Adipose tissue (tissue), 3 donors: ENCODE data around the gene LBH. TPM values are rescaled to one million over a fixed set of nuclear protein-coding genes. Genes with fewer than 3 reads are reported as not detected.

ENCODE experiments used
- H3K27ac ChIP-seq: one replicate; pipeline ENCODE4 v1.5.1; 2013; ENCODE audit warnings: low read depth, low read length
- WGBS, 3 donors: extraction: QIAGEN DNeasy Blood & Tissue Kit; methylation state at CpG; one replicate each; pipeline ENCODE4 v1.1.7; 2013; 5-methylcytosine and 5-hydroxymethylcytosine counted together
- polyA plus RNA-seq, 3 donors: library from polyadenylated mRNA; stranded (reverse); fragments of 200-250 nt; gene quantifications; one replicate each; pipeline ENCODE4 v1.2.3, GENCODE V29; 2013
- donor health status: healthy with polysubstance abuse.
- donor health status: Bipolar disorder and iron deficiency.
- donor health status: healthy.

LBH gene
- polyA plus RNA-seq, 3 donors: 4.8 to 15.6 (median 12.2) TPM

- WGBS, 3 donors: no CpG with 5 or more reads among the region's 2 CpGs
Measured at GRCh38 chr2:30209227-30209626, 22.1 kb upstream of the LBH start.

GRCh38 chr2:30213326-30213725 lies 18.0 kb upstream of the LBH start:
- H3K27ac ChIP-seq: no peak overlapping the region
- WGBS, 3 donors: 88 to 95% (median 93%) methylated on average over 11 of the region's 11 CpGs

More at GRCh38 chr2:30209227-30209626, 22.1 kb upstream of the LBH start:
- H3K27ac ChIP-seq: no peak overlapping the region

GRCh38 chr2:30213907-30214463 lies 17.3 kb upstream of the LBH start:
- 93 to 96% (median 95%) methylated on average over 7 of the region's 7 CpGs for WGBS, 3 donors
- H3K27ac ChIP-seq: no peak overlapping the region

- H3K27ac ChIP-seq: no peak overlapping the region
Measured at GRCh38 chr2:30216157-30216556, 15.2 kb upstream of the LBH start.

GRCh38 chr2:30217644-30218337 lies 13.5 kb upstream of the LBH start:
- H3K27ac ChIP-seq: no peak overlapping the region
- 30 to 61% (median 60%) methylated on average over 11 of the region's 11 CpGs for WGBS, 3 donors

- no peak overlapping the region for H3K27ac ChIP-seq
- WGBS, 3 donors: 48 to 95% (median 87%) methylated on average over 6 of the region's 6 CpGs
Measured at GRCh38 chr2:30218338-30218713, 13.0 kb upstream of the LBH start.

GRCh38 chr2:30218814-30219213 lies 12.5 kb upstream of the LBH start:
- 92 to 94% (median 94%) methylated on average over 4 of the region's 4 CpGs for WGBS, 3 donors
- H3K27ac ChIP-seq: no peak overlapping the region

- no peak overlapping the region for H3K27ac ChIP-seq
- 94 to 98% (median 96%) methylated on average over 13 of the region's 13 CpGs for WGBS, 3 donors
Measured at GRCh38 chr2:30219886-30220875, 11.2 kb upstream of the LBH start.

GRCh38 chr2:30221531-30221930 lies 9.8 kb upstream of the LBH start:
- no peak overlapping the region for H3K27ac ChIP-seq
- 84 to 95% (median 86%) methylated on average over 6 of the region's 6 CpGs for whole genome bisulfite sequencing, 3 donors

- no peak overlapping the region for H3K27ac ChIP-seq
- 71 to 100% (median 75%) methylated on average over 2 of the region's 2 CpGs for WGBS, 3 donors
Measured at GRCh38 chr2:30222031-30222430, 9.3 kb upstream of the LBH start.

- H3K27ac ChIP-seq: no peak overlapping the region
- 78 to 86% (median 79%) methylated on average over 5 of the region's 5 CpGs for WGBS, 3 donors
Measured at GRCh38 chr2:30222636-30223360, 8.5 kb upstream of the LBH start.

GRCh38 chr2:30223413-30223874 lies 7.9 kb upstream of the LBH start:
- no peak overlapping the region for H3K27ac ChIP-seq
- WGBS, 3 donors: 49 to 74% (median 61%) methylated on average over 3 of the region's 3 CpGs

- H3K27ac ChIP-seq: no peak overlapping the region
Measured at GRCh38 chr2:30224151-30224550, 7.2 kb upstream of the LBH start.

- 9 to 65% (median 16%) methylated on average over 8 of the region's 8 CpGs for WGBS, 3 donors
- H3K27ac ChIP-seq: no peak overlapping the region
Measured at GRCh38 chr2:30225131-30225762, 6.1 kb upstream of the LBH start.

- H3K27ac ChIP-seq: no peak overlapping the region
- 78 to 88% (median 83%) methylated on average over 10 of the region's 10 CpGs for WGBS, 3 donors
Measured at GRCh38 chr2:30226144-30227032, 4.9 kb upstream of the LBH start.

GRCh38 chr2:30229596-30229995 lies 1.7 kb upstream of the LBH start:
- 82 to 94% (median 94%) methylated on average over 3 of the region's 3 CpGs for WGBS, 3 donors
- no peak overlapping the region for H3K27ac ChIP-seq

- WGBS, 3 donors: 4 to 40% (median 6%) methylated on average over 41 to 50 of the region's 50 CpGs
Measured at GRCh38 chr2:30230497-30231211, 680 bp upstream of the LBH start.

More at GRCh38 chr2:30230497-30231211, 680 bp upstream of the LBH start:
- peak overlapping the region; percentile 41 for H3K27ac ChIP-seq
